ENCODE measurements around the gene ZBTB2.

ZBTB2 gene

GRCh38 chr6:151391471-151392413, at the start of gene ZBTB2:
Gene ZBTB2 (minus strand): TSS chr6:151391559. CDS start chr6:151373637, 17,922 bp downstream.
- TF ChIP-seq CTCF (IDR thresholded peaks at IDR 0.05; ENCODE audit: low read depth, low read length) = no peak
- peak within 1 kb of the TSS; percentile 86 for H3K4me3 ChIP-seq (ENCODE audit: low read depth, low read length)

GRCh38 chr6:151440930-151441329, 49.6 kb upstream of the ZBTB2 start:
- no peak overlapping the region for H3K4me3 ChIP-seq (ENCODE audit: low read depth, low read length)
- no peak; the same call in 1 of the 2 replicates for TF ChIP-seq CTCF (IDR thresholded peaks at IDR 0.05; ENCODE audit: low read depth, low read length)

GRCh38 chr6:151440498-151440897, 49.1 kb upstream of the ZBTB2 start:
- no peak for TF ChIP-seq CTCF (IDR thresholded peaks at IDR 0.05; ENCODE audit: low read depth, low read length)
- H3K4me3 ChIP-seq (ENCODE audit: low read depth, low read length) = no peak overlapping the region

- TF ChIP-seq CTCF (IDR thresholded peaks at IDR 0.05; ENCODE audit: low read depth, low read length) = no peak
- no peak overlapping the region for H3K4me3 ChIP-seq (ENCODE audit: low read depth, low read length)
These were observed 46.0 kb upstream of the ZBTB2 start for GRCh38 chr6:151437401-151437800.

- TF ChIP-seq CTCF (IDR thresholded peaks at IDR 0.05; ENCODE audit: low read depth, low read length) = no peak
- H3K4me3 ChIP-seq (ENCODE audit: low read depth, low read length) = no peak overlapping the region
These were observed 45.4 kb upstream of the ZBTB2 start for GRCh38 chr6:151436802-151437201.

- no peak overlapping the region for H3K4me3 ChIP-seq (ENCODE audit: low read depth, low read length)
These were observed 44.9 kb upstream of the ZBTB2 start for GRCh38 chr6:151436300-151436699.

More at GRCh38 chr6:151436300-151436699, 44.9 kb upstream of the ZBTB2 start:
- TF ChIP-seq CTCF (IDR thresholded peaks at IDR 0.05; ENCODE audit: low read depth, low read length) = no peak
